OCI-LY7 (cell line): ENCODE results near the gene B3GAT1.

ENCODE experiments used
- CTCF ChIP-seq: fragments of 200-600 bp; sonication (generic); conservative IDR thresholded peaks from 2 replicates; pipeline ENCODE4 v1.5.1; 2014; ENCODE audit warnings: mild to moderate bottlenecking, antibody characterized with exemption, low read length, moderate library complexity, mixed read lengths
- EZH2phosphoT487 ChIP-seq: fragments of 200-600 bp; sonication (generic); IDR thresholded peaks from 2 replicates; pipeline ENCODE4 v1.6.1; 2018; ENCODE audit warnings: low read depth, borderline replicate concordance, mild to moderate bottlenecking, mixed run types, antibody characterized with exemption, low read length, moderate library complexity, mixed read lengths

- TF ChIP-seq CTCF (no peak), EZH2phosphoT487 (no peak)
These were observed 9.9 kb downstream of the B3GAT1 start for GRCh38 chr11:134401825-134402809.
